Peyer's patch (tissue), 4 donors: ENCODE data around the gene TBX18. TPM values are rescaled to one million over a fixed set of nuclear protein-coding genes. Genes with fewer than 3 reads are reported as not detected.

Experiments used
- DNase-seq, 3 donors: peaks; one replicate each; pipeline ENCODE4 v3.0.0-alpha.2; 2017 to 2019
- H3K27ac ChIP-seq, 4 donors: fragments of 200-600 bp; sonication (generic); one replicate each; pipeline ENCODE4 v1.5.1; 2016 to 2019
- H3K27me3 ChIP-seq, 2 donors: fragments of 200-600 bp; sonication (generic); one replicate each; pipeline ENCODE4 v1.5.1; 2019
- H3K36me3 ChIP-seq, 3 donors: fragments of 200-600 bp; sonication (generic); one replicate each; pipeline ENCODE4 v1.5.1; 2016 to 2019
- H3K4me1 ChIP-seq, 4 donors: fragments of 200-600 bp; sonication (generic); one replicate each; pipeline ENCODE4 v1.5.1; 2016 to 2019
- H3K4me3 ChIP-seq, 4 donors: fragments of 200-600 bp; sonication (generic); 1 replicate in 3 of 4; 2 replicates in 1 of 4; pipeline ENCODE4 v1.5.1; 2016 to 2019; ENCODE audit warnings: mild to moderate bottlenecking in 1 of 4
- H3K9me3 ChIP-seq, 4 donors: fragments of 200-600 bp; sonication (generic); one replicate each; pipeline ENCODE4 v1.5.1; 2016 to 2019; ENCODE audit warnings: mild to moderate bottlenecking in 1 of 4
- CTCF ChIP-seq, 6 experiments: fragments of 450-650 bp in 4 of 6; fragments of 200-600 bp in 2 of 6; sonication (generic) in 1 of 6; IDR thresholded peaks; one replicate each; pipeline ENCODE4 v1.5.1; 2017 to 2019; ENCODE audit warnings: antibody characterized with exemption in 6 of 6, mild to moderate bottlenecking in 3 of 6, moderate library complexity in 1 of 6
- POLR2A ChIP-seq, 2 donors: fragments of 450-650 bp; IDR thresholded peaks; one replicate each; pipeline ENCODE4 v1.5.1; 2017; ENCODE audit warnings: antibody characterized with exemption in 2 of 2, mild to moderate bottlenecking in 2 of 2, moderate library complexity in 2 of 2
- total RNA-seq, 4 donors: library from RNA; depleted of rRNA; stranded (reverse); fragments of >200 nt; gene quantifications; one replicate each; pipeline ENCODE4 v1.1.0, GENCODE V29; 2016

TBX18 gene
- total RNA-seq, 4 donors from 2014 or later = 0.57 to 4.2 (median 1.9) TPM; not detected in 1

DNA sequence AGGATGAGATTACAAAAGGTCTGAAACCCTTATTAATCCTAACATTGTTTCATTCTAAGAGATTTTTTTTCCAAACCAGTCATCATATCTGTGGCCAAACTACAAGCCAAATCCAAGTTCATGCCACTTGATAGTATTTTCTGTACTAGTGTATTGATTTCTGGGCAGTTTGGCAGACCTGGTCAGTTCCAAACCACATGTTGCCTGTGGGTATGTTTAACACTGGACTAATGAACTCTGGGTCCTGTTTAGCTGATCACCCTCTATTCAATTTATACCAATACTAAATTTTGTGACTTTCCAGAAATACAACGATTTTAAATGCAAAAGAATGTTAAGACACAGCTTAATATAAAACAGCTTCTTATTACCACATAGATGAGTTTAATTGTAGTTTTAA lies 24.0 kb downstream of the TBX18 start:
- TF ChIP-seq POLR2A (IDR thresholded peaks at IDR 0.05) = no peak
- no peak for TF ChIP-seq CTCF (IDR thresholded peaks at IDR 0.05)
- H3K27ac ChIP-seq = no peak overlapping the region
- H3K4me3 ChIP-seq = no peak overlapping the region
- DNase-seq = no peak
- H3K27me3 ChIP-seq = no peaks in the 10 kb centered on the region
- no peaks in the 10 kb centered on the region for H3K36me3 ChIP-seq
- H3K9me3 ChIP-seq = no peaks in the 10 kb centered on the region
- no peaks in the 10 kb centered on the region for H3K4me1 ChIP-seq

DNA sequence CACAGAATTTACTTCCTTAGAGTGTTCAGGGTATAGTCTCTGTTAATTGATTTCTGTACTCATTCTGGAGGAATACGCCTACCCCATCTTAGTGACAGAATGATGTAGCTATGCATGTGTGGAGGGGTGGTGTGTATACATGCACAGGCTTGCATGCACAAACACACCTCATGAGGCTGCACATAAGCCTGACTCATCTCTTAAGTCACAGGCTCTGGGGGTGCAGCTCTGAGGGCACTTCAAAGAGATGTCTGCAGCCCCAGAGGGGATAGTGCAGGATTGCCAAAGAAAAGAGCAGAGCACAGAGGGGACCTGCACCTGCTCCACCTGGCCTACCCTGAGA lies 24.6 kb downstream of the TBX18 start:
- H3K9me3 ChIP-seq = no peaks in the 10 kb centered on the region
- no peaks in the 10 kb centered on the region for H3K27me3 ChIP-seq
- H3K27ac ChIP-seq = no peak overlapping the region
- no peak for TF ChIP-seq CTCF (IDR thresholded peaks at IDR 0.05)
- no peak for TF ChIP-seq POLR2A (IDR thresholded peaks at IDR 0.05)
- H3K4me3 ChIP-seq = no peak overlapping the region
- H3K36me3 ChIP-seq = no peaks in the 10 kb centered on the region
- H3K4me1 ChIP-seq = no peaks in the 10 kb centered on the region
- DNase-seq = no peak

- Histone ChIP-seq H3K27me3 (no peaks in the 10 kb centered on the region), H3K9me3 (no peaks in the 10 kb centered on the region), H3K36me3 (no peaks in the 10 kb centered on the region), H3K4me1 (no peaks in the 10 kb centered on the region), H3K4me3 (no peak overlapping the region), H3K27ac (no peak overlapping the region)
- no peak for TF ChIP-seq CTCF (IDR thresholded peaks at IDR 0.05)
- TF ChIP-seq POLR2A (IDR thresholded peaks at IDR 0.05) = no peak
- no peak for DNase-seq
Observed at GRCh38 chr6:84738996-84739865, 25.2 kb downstream of the TBX18 start.

GRCh38 chr6:84733889-84734288 lies 30.5 kb downstream of the TBX18 start:
- H3K4me3 ChIP-seq = no peak overlapping the region
- no peaks in the 10 kb centered on the region for H3K36me3 ChIP-seq
- DNase-seq = no peak
- H3K27ac ChIP-seq = no peak overlapping the region
- no peaks in the 10 kb centered on the region for H3K27me3 ChIP-seq
- no peaks in the 10 kb centered on the region for H3K9me3 ChIP-seq
- TF ChIP-seq CTCF (IDR thresholded peaks at IDR 0.05) (no peak), POLR2A (IDR thresholded peaks at IDR 0.05) (no peak)
- no peaks in the 10 kb centered on the region for H3K4me1 ChIP-seq

- Histone ChIP-seq H3K4me3 (no peak overlapping the region), H3K27me3 (no peaks in the 10 kb centered on the region), H3K9me3 (no peaks in the 10 kb centered on the region), H3K36me3 (no peaks in the 10 kb centered on the region), H3K27ac (no peak overlapping the region), H3K4me1 (no peaks in the 10 kb centered on the region)
- no peak for TF ChIP-seq CTCF (IDR thresholded peaks at IDR 0.05)
- no peak for TF ChIP-seq POLR2A (IDR thresholded peaks at IDR 0.05)
- no peak for DNase-seq
Observed at GRCh38 chr6:84731901-84732300, 32.5 kb downstream of the TBX18 start.
